GM12878 (cell line): ENCODE data around the gene TUBB1. TPM values are rescaled to one million over a fixed set of nuclear protein-coding genes. Genes with fewer than 3 reads are reported as not detected.

ENCODE experiments used
- ATAC-seq: fragments of 200-7000 bp; cut with Tn5 transposase; 3 replicates; pipeline ENCODE4 v1.9.1; 2020; ENCODE audit warnings: mild to moderate bottlenecking, moderate library complexity
- BruUV-seq: library from RNA; stranded (reverse); fragments of 400-500 nt; replicated peaks from 2 replicates; lab custom pipeline; 2021; lab: Mats Ljungman, UMichigan
- CTCF ChIA-PET: fragments of 300-600 bp; sonication (Branson Sonifier 250); formaldehyde crosslinking; extraction: SDS; loops from one replicate; lab custom pipeline; 2021; ENCODE audit warnings: inconsistent platforms; lab: Yijun Ruan, JAX
- POLR2A ChIA-PET: fragments of 350-600 bp; formaldehyde crosslinking; extraction: SDS; loops from one replicate; lab custom pipeline; 2021; ENCODE audit warnings: inconsistent platforms; lab: Charles Lee
- RAD21 ChIA-PET: fragments of 300-600 bp; sonication (Branson Sonifier 250); formaldehyde crosslinking; loops from one replicate; lab custom pipeline; 2023; ENCODE audit warnings: antibody characterized with exemption; ENCODE audit not compliant: unreplicated experiment; lab: Charles Lee
- SMC1A ChIA-PET: fragments of 300-600 bp; sonication (Branson Sonifier 250); formaldehyde crosslinking; loops from one replicate; lab custom pipeline; 2023; ENCODE audit not compliant: unreplicated experiment, uncharacterized antibody; lab: Charles Lee
- DNase-seq: peaks from one replicate; pipeline ENCODE4 v3.0.0-alpha.2; 2011; ENCODE audit warnings: low read depth, low spot score
- FAIRE-seq: peaks from 3 replicates; lab custom pipeline; 2011; peaks lifted over from hg19 to GRCh38; lab: Jason Lieb, UNC
- H2AFZ ChIP-seq: 2 replicates; pipeline ENCODE4 v1.6.0; 2011; ENCODE audit warnings: low read depth, low read length, control low read depth; ENCODE audit not compliant: control insufficient read depth
- H3K27ac ChIP-seq: 2 replicates; pipeline ENCODE4 v1.5.1; 2011; ENCODE audit warnings: control low read depth; ENCODE audit not compliant: control insufficient read depth, insufficient read depth
- H3K27me3 ChIP-seq, 2 experiments: replicated peaks in 1 of 2; 2 replicates each; pipeline versions ENCODE4 v1.6.0 to v1.6.1; 2011; ENCODE audit warnings: low read length in 1 of 2; ENCODE audit not compliant: control insufficient read depth in 2 of 2, insufficient read depth in 2 of 2
- H3K36me3 ChIP-seq, 2 experiments: 2 replicates each; pipeline ENCODE4 v1.5.1; 2011; ENCODE audit warnings: low read length in 1 of 2; ENCODE audit not compliant: control insufficient read depth in 2 of 2, insufficient read depth in 2 of 2
- H3K4me1 ChIP-seq: 2 replicates; pipeline ENCODE4 v1.6.1; 2011; ENCODE audit warnings: mild to moderate bottlenecking, low read length, moderate library complexity, mixed read lengths; ENCODE audit not compliant: control insufficient read depth, insufficient read depth
- H3K4me2 ChIP-seq: 2 replicates; pipeline ENCODE4 v1.6.0; 2011; ENCODE audit warnings: control low read depth; ENCODE audit not compliant: control insufficient read depth, insufficient read depth
- H3K4me3 ChIP-seq: fragments of 200-600 bp; sonication (generic); 2 replicates; pipeline ENCODE4 v1.5.1; 2016
- H3K79me2 ChIP-seq: 2 replicates; pipeline ENCODE4 v1.6.0; 2011; ENCODE audit warnings: low read length; ENCODE audit not compliant: control insufficient read depth, insufficient read depth
- H3K9ac ChIP-seq: 2 replicates; pipeline ENCODE4 v1.8.0; 2011; ENCODE audit warnings: low read length, control low read depth, mixed read lengths; ENCODE audit not compliant: control insufficient read depth, insufficient read depth
- H3K9me3 ChIP-seq: replicated peaks from 3 replicates; pipeline ENCODE4 v1.5.1; 2011; ENCODE audit warnings: mild to moderate bottlenecking, low read length; ENCODE audit not compliant: control insufficient read depth, insufficient read depth
- H4K20me1 ChIP-seq: 2 replicates; pipeline ENCODE4 v1.6.0; 2011; ENCODE audit not compliant: control insufficient read depth, insufficient read depth
- BACH1 ChIP-seq: fragments of 450-650 bp; IDR thresholded peaks from 2 replicates; pipeline ENCODE4 v1.6.1; 2017; ENCODE audit warnings: mild to moderate bottlenecking, borderline replicate concordance
- CBX5 ChIP-seq: sonication (generic); IDR thresholded peaks from 2 replicates; pipeline ENCODE4 v1.6.1; 2016; ENCODE audit warnings: low read depth, moderate library complexity, mild to moderate bottlenecking, inconsistent platforms
- ESRRA ChIP-seq: IDR thresholded peaks from 2 replicates; pipeline ENCODE4 v1.6.1; 2012; ENCODE audit warnings: mild to moderate bottlenecking, low read length, improper control_type of control experiment
- GATAD2B ChIP-seq: fragments of 450-650 bp; conservative IDR thresholded peaks from 2 replicates; pipeline ENCODE4 v1.6.1; 2017; ENCODE audit warnings: low read depth, mild to moderate bottlenecking, moderate library complexity
- HDGF ChIP-seq: fragments of 450-650 bp; IDR thresholded peaks from 2 replicates; pipeline ENCODE4 v1.6.1; 2016; ENCODE audit warnings: antibody characterized with exemption
- IKZF2 ChIP-seq, 2 experiments: fragments of 450-650 bp; IDR thresholded peaks; 2 replicates each; pipeline ENCODE4 v1.6.1; 2017; ENCODE audit warnings: mild to moderate bottlenecking in 2 of 2, moderate library complexity in 2 of 2
- LARP7 ChIP-seq: fragments of 450-650 bp; IDR thresholded peaks from 2 replicates; pipeline ENCODE4 v1.6.1; 2017; ENCODE audit warnings: mild to moderate bottlenecking
- NBN ChIP-seq: fragments of 450-650 bp; IDR thresholded peaks from 2 replicates; pipeline ENCODE4 v1.6.1; 2016
- NR2C1 ChIP-seq: fragments of 450-650 bp; IDR thresholded peaks from 2 replicates; pipeline ENCODE4 v1.6.1; 2017; ENCODE audit warnings: antibody characterized with exemption, mild to moderate bottlenecking, moderate library complexity
- NR2F1 ChIP-seq: fragments of 450-650 bp; conservative IDR thresholded peaks from 2 replicates; pipeline ENCODE4 v1.6.1; 2017; ENCODE audit warnings: mild to moderate bottlenecking
- POLR2A ChIP-seq: IDR thresholded peaks from 2 replicates; pipeline ENCODE4 v1.6.1; 2011; ENCODE audit warnings: low read depth, mild to moderate bottlenecking, low read length
- RCOR1 ChIP-seq: conservative IDR thresholded peaks from 2 replicates; pipeline ENCODE4 v1.6.1; 2012; ENCODE audit warnings: low read depth, low read length, improper control_type of control experiment
- RUNX3 ChIP-seq: IDR thresholded peaks from 2 replicates; pipeline ENCODE4 v1.6.1; 2012; ENCODE audit warnings: low read length, inconsistent platforms
- SIN3A ChIP-seq: IDR thresholded peaks from 2 replicates; pipeline ENCODE4 v1.6.1; 2012; ENCODE audit warnings: low read depth, low read length, improper control_type of control experiment
- SMC3 ChIP-seq: IDR thresholded peaks from 2 replicates; pipeline ENCODE4 v1.6.1; 2011; ENCODE audit warnings: low read length, improper control_type of control experiment, borderline replicate concordance
- TAF1 ChIP-seq: IDR thresholded peaks from 2 replicates; pipeline ENCODE4 v1.6.1; 2011; ENCODE audit warnings: mild to moderate bottlenecking, low read depth, low read length, borderline replicate concordance
- TARDBP ChIP-seq: IDR thresholded peaks from 2 replicates; pipeline ENCODE4 v1.6.1; 2016; ENCODE audit warnings: borderline replicate concordance
- WGBS: methylation state at CpG from one replicate; pipeline ENCODE4 v1.1.6; 2016; ENCODE audit warnings: low lambda C conversion rate; ENCODE audit not compliant: insufficient replicate concordance, insufficient coverage; ENCODE audit errors: missing lambda C conversion rate; 5-methylcytosine and 5-hydroxymethylcytosine counted together
- in situ Hi-C: fragments of 300-500 bp; cut with MboI; formaldehyde crosslinking; loops from 9 replicates; pipeline ENCODE4 v1.14.3; 2018; ENCODE audit warnings: mixed read lengths
- intact Hi-C: fragments of 100-400 bp; cut with micrococcal nuclease; formaldehyde crosslinking; loops from one replicate; pipeline ENCODE4 v1.14.2; 2022; ENCODE audit not compliant: unreplicated experiment
- polyA plus RNA-seq, 11 experiments: library from polyadenylated mRNA; depleted of rRNA in 4 of 11; unstranded in 6 of 11; stranded (reverse) in 5 of 11; fragments of >200 nt; fragmentation: Nextera tagmentation in 4 of 11; fragmentation: Illumina TruSeq in 1 of 11; extraction: Ambion mirVana in 4 of 11; extraction: Trizol in 1 of 11; gene quantifications; 1 replicate in 1 of 11; 2 replicates in 10 of 11; pipeline versions ENCODE4 v1.2.1 to v1.2.3, GENCODE V29; 2011 to 2016; ENCODE audit warnings: inconsistent platforms in 2 of 11, missing spikeins in 2 of 11, low read depth in 1 of 11
- total RNA-seq, 4 experiments: library from RNA; depleted of rRNA in 3 of 4; stranded (reverse); fragments of >200 nt in 3 of 4; fragmentation: Illumina TruSeq in 1 of 4; extraction: Trizol in 1 of 4; gene quantifications; 2 replicates each; pipeline versions ENCODE4 v1.2.1 to v1.2.3, GENCODE V29; 2013 to 2021
- TF ChIP-seq, protein P1 (sequence below): fragments of 450-650 bp; IDR thresholded peaks from 2 replicates; pipeline ENCODE4 v1.6.1; 2017; ENCODE audit warnings: mild to moderate bottlenecking
- TF ChIP-seq, protein P2 (sequence below): fragments of 450-650 bp; IDR thresholded peaks from 2 replicates; pipeline ENCODE4 v1.6.1; 2017; ENCODE audit warnings: low read depth, mild to moderate bottlenecking, moderate library complexity
- TF ChIP-seq, protein P3 (sequence below): fragments of 450-650 bp; conservative IDR thresholded peaks from 2 replicates; pipeline ENCODE4 v1.6.1; 2017; ENCODE audit warnings: mild to moderate bottlenecking, moderate library complexity

TUBB1 gene
- total and polyA plus RNA-seq, 10 of the 15 experiments (the other 5 are each of a cell fraction or from before 2014, with no cell fraction given), result 0.02 to 0.20 (median 0.06) TPM; not detected in 3

DNA sequence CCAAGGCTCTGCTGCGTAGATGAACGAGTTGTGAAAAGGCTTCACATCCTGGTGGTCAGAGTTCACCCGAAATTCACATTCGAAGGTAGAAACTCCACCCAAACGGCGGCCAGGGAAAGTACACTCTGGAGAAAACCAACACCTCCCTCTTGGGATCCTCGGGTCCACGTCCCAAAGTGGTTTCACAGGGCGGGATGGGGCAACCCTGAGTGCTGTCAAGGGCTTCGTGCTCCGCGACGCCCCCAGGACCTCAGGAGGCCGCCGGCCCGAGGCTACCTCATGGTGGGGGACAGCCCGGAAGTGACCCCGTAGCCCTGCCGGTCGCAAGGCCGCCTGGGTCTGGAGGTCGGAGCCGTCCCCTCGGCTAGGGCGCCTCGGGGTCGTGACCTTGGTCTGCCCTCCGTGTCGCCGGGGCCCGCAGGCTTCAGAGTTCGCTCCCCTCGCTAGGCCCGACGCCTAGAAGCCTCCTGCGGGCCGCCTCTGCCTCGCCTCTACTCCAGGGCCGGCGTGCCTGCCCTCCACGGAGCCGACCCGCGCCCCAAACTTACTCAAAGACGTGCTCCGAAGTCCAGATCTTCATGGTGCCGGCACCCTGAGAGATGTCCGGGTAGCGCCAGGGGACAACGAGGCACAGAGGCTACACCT is 23.0 kb downstream of the TUBB1 start, which contains the start of gene PRELID3B:
PRELID3B (minus strand) TSS at position 636 of the 645 bp plus-strand sequence; CDS start at position 580, 56 bp downstream.
- WGBS, result 1% methylated on average over 50 of the region's 50 CpGs
- peak within 1 kb of the TSS; percentile 93 for H2AFZ ChIP-seq
- CTCF ChIA-PET, result interaction anchor here (1.0 to 1.3 kb wide), 3 partner anchors 9 to 135 kb away, joined by 3 to 4 read pairs (median 3); partner anchors contain the start of gene ATP5F1E
- H3K27ac ChIP-seq, result peak within 1 kb of the TSS; percentile 87
- POLR2A ChIA-PET, result interaction anchor here (0.6 to 4.3 kb wide), 6 partner anchors 9 to 156 kb away, joined by 3 to 40 read pairs (median 4); partner anchors contain the start of gene ATP5F1E
- FAIRE-seq (no peak), DNase-seq (no peak), ATAC-seq (peak; percentile 72)
- no peaks in the 10 kb centered on the region; the same call in 1 of the 2 replicates for H4K20me1 ChIP-seq
- no peaks in the 10 kb centered on the region for H3K9me3 ChIP-seq
- peak within 1 kb of the TSS; percentile 89 for H3K4me3 ChIP-seq
- H3K9ac ChIP-seq, result peak within 1 kb of the TSS; percentile 94
- BruUV-seq, result no TSS peak
- RAD21 ChIA-PET, result interaction anchor here (1.2 to 1.7 kb wide), 3 partner anchors 10 to 34 kb away, joined by 4 to 5 read pairs (median 5); partner anchors contain the start of gene ATP5F1E
- SMC1A ChIA-PET, result interaction anchor here (1.1 to 2.9 kb wide), 6 partner anchors 9 to 135 kb away, joined by 3 to 12 read pairs (median 8); partner anchors contain the start of genes ATP5F1E and NELFCD
- peaks cover 56% of the 10 kb centered on the region for H3K79me2 ChIP-seq
- peaks cover 13% of the 10 kb centered on the region for H3K4me1 ChIP-seq
- H3K4me2 ChIP-seq, result peak within 1 kb of the TSS; percentile 98
- in situ Hi-C loops, result loop anchor here (10.0 kb wide), 1 partner anchor 387 kb away; the partner anchor contains the start of gene STX16
- intact Hi-C loops, result no loop called here
- peaks cover 4 to 11% of the 10 kb centered on the region in 2 experiments for H3K36me3 ChIP-seq
- H3K27me3 ChIP-seq, result no peaks in the 10 kb centered on the region
- TF ChIP-seq, protein P1, sequence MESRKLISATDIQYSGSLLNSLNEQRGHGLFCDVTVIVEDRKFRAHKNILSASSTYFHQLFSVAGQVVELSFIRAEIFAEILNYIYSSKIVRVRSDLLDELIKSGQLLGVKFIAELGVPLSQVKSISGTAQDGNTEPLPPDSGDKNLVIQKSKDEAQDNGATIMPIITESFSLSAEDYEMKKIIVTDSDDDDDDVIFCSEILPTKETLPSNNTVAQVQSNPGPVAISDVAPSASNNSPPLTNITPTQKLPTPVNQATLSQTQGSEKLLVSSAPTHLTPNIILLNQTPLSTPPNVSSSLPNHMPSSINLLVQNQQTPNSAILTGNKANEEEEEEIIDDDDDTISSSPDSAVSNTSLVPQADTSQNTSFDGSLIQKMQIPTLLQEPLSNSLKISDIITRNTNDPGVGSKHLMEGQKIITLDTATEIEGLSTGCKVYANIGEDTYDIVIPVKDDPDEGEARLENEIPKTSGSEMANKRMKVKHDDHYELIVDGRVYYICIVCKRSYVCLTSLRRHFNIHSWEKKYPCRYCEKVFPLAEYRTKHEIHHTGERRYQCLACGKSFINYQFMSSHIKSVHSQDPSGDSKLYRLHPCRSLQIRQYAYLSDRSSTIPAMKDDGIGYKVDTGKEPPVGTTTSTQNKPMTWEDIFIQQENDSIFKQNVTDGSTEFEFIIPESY, result no peak
- TF ChIP-seq TAF1, result 0 out of 2 replicates have a peak, but pooled peaks have one; percentile 10
- peak; percentile 76 for TF ChIP-seq GATAD2B
- TF ChIP-seq, protein P2, sequence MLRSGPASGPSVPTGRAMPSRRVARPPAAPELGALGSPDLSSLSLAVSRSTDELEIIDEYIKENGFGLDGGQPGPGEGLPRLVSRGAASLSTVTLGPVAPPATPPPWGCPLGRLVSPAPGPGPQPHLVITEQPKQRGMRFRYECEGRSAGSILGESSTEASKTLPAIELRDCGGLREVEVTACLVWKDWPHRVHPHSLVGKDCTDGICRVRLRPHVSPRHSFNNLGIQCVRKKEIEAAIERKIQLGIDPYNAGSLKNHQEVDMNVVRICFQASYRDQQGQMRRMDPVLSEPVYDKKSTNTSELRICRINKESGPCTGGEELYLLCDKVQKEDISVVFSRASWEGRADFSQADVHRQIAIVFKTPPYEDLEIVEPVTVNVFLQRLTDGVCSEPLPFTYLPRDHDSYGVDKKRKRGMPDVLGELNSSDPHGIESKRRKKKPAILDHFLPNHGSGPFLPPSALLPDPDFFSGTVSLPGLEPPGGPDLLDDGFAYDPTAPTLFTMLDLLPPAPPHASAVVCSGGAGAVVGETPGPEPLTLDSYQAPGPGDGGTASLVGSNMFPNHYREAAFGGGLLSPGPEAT, result 0 out of 2 replicates have a peak, but pooled peaks have one; percentile 17
- TF ChIP-seq TARDBP, result no peak
- TF ChIP-seq POLR2A, result peak; percentile 78
- TF ChIP-seq SMC3, result 0 out of 2 replicates have a peak, but pooled peaks have one; percentile 2
- peak; percentile 61; the same call in 1 of the 2 replicates for TF ChIP-seq SIN3A
- TF ChIP-seq NR2C1, result peak; percentile 52
- TF ChIP-seq CBX5, result 0 out of 2 replicates have a peak, but pooled peaks have one; percentile 15
- TF ChIP-seq NR2F1, result peak; percentile 93
- TF ChIP-seq BACH1, result no peak
- 0 out of 2 replicates have a peak, but pooled peaks have one; percentile 39 for TF ChIP-seq HDGF
- peak in 1 of 2 experiments; percentile 40; a peak in 1 of 4 replicates for TF ChIP-seq IKZF2 (IDR thresholded peaks at IDR 0.05)
- TF ChIP-seq RCOR1, result no peak
- TF ChIP-seq, protein P3, sequence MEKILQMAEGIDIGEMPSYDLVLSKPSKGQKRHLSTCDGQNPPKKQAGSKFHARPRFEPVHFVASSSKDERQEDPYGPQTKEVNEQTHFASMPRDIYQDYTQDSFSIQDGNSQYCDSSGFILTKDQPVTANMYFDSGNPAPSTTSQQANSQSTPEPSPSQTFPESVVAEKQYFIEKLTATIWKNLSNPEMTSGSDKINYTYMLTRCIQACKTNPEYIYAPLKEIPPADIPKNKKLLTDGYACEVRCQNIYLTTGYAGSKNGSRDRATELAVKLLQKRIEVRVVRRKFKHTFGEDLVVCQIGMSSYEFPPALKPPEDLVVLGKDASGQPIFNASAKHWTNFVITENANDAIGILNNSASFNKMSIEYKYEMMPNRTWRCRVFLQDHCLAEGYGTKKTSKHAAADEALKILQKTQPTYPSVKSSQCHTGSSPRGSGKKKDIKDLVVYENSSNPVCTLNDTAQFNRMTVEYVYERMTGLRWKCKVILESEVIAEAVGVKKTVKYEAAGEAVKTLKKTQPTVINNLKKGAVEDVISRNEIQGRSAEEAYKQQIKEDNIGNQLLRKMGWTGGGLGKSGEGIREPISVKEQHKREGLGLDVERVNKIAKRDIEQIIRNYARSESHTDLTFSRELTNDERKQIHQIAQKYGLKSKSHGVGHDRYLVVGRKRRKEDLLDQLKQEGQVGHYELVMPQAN, result peak; percentile 59
- peak; percentile 84; the same call in 1 of the 2 replicates for TF ChIP-seq ESRRA
- TF ChIP-seq NBN, result 0 out of 2 replicates have a peak, but pooled peaks have one; percentile 17
- no peak for TF ChIP-seq RUNX3
- TF ChIP-seq LARP7, result peak; percentile 27
